Measurements from ENCODE around the gene FARP2. TPM values are rescaled to one million over a fixed set of nuclear protein-coding genes. Genes with fewer than 3 reads are reported as not detected.
"Not testable (repeated sequence)": the region's sequence is repeated elsewhere in the genome, so short reads cannot be mapped to it uniquely, and the experiment has no call there.

FARP2 gene
- total RNA-seq, 1 donor: 41.3 TPM

- TF ChIP-seq, protein P1, sequence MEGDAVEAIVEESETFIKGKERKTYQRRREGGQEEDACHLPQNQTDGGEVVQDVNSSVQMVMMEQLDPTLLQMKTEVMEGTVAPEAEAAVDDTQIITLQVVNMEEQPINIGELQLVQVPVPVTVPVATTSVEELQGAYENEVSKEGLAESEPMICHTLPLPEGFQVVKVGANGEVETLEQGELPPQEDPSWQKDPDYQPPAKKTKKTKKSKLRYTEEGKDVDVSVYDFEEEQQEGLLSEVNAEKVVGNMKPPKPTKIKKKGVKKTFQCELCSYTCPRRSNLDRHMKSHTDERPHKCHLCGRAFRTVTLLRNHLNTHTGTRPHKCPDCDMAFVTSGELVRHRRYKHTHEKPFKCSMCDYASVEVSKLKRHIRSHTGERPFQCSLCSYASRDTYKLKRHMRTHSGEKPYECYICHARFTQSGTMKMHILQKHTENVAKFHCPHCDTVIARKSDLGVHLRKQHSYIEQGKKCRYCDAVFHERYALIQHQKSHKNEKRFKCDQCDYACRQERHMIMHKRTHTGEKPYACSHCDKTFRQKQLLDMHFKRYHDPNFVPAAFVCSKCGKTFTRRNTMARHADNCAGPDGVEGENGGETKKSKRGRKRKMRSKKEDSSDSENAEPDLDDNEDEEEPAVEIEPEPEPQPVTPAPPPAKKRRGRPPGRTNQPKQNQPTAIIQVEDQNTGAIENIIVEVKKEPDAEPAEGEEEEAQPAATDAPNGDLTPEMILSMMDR (IDR thresholded peaks at IDR 0.05; ENCODE audit: extremely low read depth, low read depth, low read length): no peak
- Histone ChIP-seq H3K27me3 (ENCODE audit: insufficient read depth, low read length) (no peaks in the 10 kb centered on the region), H3K4me1 (ENCODE audit: insufficient read depth, low read length) (no peaks in the 10 kb centered on the region), H3K9me3 (ENCODE audit: low read depth, low read length) (no peaks in the 10 kb centered on the region), H3K4me2 (ENCODE audit: insufficient read depth, low read length) (no peak overlapping the region), H4K20me1 (ENCODE audit: insufficient read depth, low read length) (peaks cover 12% of the 10 kb centered on the region), H3K79me2 (ENCODE audit: insufficient read depth, low read length) (peaks cover 44% of the 10 kb centered on the region), H3K4me3 (ENCODE audit: insufficient read depth, low read length) (no peak overlapping the region), H3K27ac (ENCODE audit: low read depth, low read length) (no peak overlapping the region), H3K36me3 (ENCODE audit: insufficient read depth, low read length) (peaks cover 5% of the 10 kb centered on the region), H2AFZ (ENCODE audit: low read length) (no peak overlapping the region)
- DNase-seq (ENCODE audit: insufficient read length, low spot score, missing footprints): no peak
These were observed 34.5 kb downstream of the FARP2 start for GRCh38 chr2:241390301-241391206.

DNA sequence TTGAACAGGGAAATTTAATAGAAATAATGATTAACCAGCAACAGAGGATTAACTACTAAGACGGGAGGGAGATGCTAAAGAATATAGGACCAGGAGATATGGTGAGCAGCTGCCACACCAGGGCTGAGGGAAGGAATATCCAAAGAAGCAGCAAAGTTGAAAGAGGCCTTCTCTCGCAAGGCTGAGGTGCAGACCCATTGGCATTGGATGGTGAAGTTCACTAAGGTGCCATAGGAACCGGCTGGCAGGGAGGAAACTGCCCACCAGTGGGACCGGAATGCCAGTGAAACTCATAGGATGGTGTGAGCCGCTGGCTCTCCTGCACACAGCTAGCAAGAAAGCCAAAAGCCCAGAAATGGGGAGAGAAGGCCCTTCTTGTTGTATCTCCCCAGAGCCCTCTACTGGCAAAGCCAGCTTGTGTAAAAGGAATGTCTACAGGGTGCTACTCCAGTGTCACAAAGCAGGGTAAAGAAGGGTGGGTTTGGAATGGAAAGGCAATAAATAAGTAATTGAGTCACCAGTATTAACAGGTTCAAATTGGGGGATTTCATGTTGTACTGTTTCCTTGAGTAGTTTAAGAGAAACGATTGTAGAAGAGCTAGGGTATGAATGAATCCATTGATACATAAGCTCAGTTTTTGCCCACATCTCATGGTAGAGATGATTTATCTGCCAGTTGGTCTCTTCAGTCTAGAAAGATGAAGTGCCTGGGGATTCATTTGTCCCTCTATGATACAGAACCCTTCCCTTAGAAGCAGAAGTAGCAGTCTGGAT lies 36.0 kb downstream of the FARP2 start:
- H3K4me1 ChIP-seq (ENCODE audit: insufficient read depth, low read length): no peaks in the 10 kb centered on the region
- no peaks in the 10 kb centered on the region for H3K9me3 ChIP-seq (ENCODE audit: low read depth, low read length)
- no peak overlapping the region for H3K4me3 ChIP-seq (ENCODE audit: insufficient read depth, low read length)
- H3K79me2 ChIP-seq (ENCODE audit: insufficient read depth, low read length): peaks cover 31% of the 10 kb centered on the region
- H4K20me1 ChIP-seq (ENCODE audit: insufficient read depth, low read length): peaks cover 7% of the 10 kb centered on the region
- TF ChIP-seq, protein P1 (IDR thresholded peaks at IDR 0.05; ENCODE audit: extremely low read depth, low read depth, low read length): peak; percentile 53
- no peak overlapping the region for H3K4me2 ChIP-seq (ENCODE audit: insufficient read depth, low read length)
- peak; percentile 73 for DNase-seq (ENCODE audit: insufficient read length, low spot score, missing footprints)
- H3K36me3 ChIP-seq (ENCODE audit: insufficient read depth, low read length): peaks cover 6% of the 10 kb centered on the region
- H2AFZ ChIP-seq (ENCODE audit: low read length): no peak overlapping the region
- H3K27me3 ChIP-seq (ENCODE audit: insufficient read depth, low read length): no peaks in the 10 kb centered on the region
- H3K27ac ChIP-seq (ENCODE audit: low read depth, low read length): no peak overlapping the region

DNA sequence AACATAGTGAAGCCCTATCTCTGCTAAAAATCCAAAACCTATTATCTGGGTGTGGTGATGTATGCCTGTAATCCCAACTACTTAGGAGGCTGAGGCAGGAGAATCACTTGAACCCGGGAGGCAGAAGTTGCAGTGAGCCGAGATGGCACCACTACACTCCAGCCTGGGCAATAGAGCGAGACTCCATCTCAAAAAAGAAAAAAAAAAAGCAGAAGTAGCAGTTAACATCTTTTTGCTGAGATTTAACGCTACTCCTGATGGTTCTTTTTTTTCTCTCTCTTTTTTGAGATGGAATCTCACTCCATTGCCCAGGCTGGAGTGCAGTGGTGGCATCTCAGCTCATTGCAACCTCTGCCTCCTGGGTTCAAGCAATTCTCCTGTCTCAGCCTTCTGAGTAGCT lies 36.7 kb downstream of the FARP2 start:
- H3K36me3 ChIP-seq (ENCODE audit: insufficient read depth, low read length); H4K20me1 ChIP-seq (ENCODE audit: insufficient read depth, low read length); H3K9me3 ChIP-seq (ENCODE audit: low read depth, low read length); H3K27me3 ChIP-seq (ENCODE audit: insufficient read depth, low read length); H2AFZ ChIP-seq (ENCODE audit: low read length); H3K4me1 ChIP-seq (ENCODE audit: insufficient read depth, low read length); H3K4me3 ChIP-seq (ENCODE audit: insufficient read depth, low read length); H3K27ac ChIP-seq (ENCODE audit: low read depth, low read length); DNase-seq (ENCODE audit: insufficient read length, low spot score, missing footprints); H3K4me2 ChIP-seq (ENCODE audit: insufficient read depth, low read length): not testable (repeated sequence)
- peaks cover 33% of the 10 kb centered on the region for H3K79me2 ChIP-seq (ENCODE audit: insufficient read depth, low read length)

DNA sequence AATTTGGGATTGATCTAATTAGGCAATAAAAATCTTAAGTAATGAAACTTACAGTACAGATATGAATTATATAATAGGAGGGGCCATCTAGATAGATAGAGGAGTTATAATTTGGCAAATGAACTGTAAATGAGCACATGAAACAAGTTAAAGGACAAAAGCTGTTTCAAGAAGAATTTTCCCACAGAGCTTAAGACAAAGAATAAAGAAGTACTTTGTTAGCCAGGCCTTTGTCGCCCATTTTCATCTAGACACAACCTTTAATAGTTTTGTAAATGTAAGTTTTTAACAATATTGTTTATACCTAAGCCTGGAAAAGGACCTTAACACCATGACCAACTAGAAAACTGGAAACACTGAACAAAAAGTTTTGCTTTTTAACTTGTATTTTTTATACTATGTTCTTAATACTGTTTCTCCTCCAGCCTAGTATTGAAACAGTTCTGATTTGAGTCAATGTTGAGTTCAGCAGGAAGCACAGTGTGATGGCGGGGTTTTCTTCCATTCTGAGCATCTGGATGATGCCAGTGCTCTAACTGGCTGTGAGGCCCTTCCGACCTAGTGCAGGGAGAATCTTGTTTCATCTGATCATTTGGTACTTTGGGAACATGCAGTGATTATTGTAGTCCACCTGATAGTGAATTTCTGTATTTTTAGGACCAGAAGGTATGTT lies 37.6 kb downstream of the FARP2 start:
- Histone ChIP-seq H4K20me1 (ENCODE audit: insufficient read depth, low read length) (peaks cover 7% of the 10 kb centered on the region), H3K27ac (ENCODE audit: low read depth, low read length) (no peak overlapping the region), H3K9me3 (ENCODE audit: low read depth, low read length) (no peaks in the 10 kb centered on the region), H3K36me3 (ENCODE audit: insufficient read depth, low read length) (peaks cover 6% of the 10 kb centered on the region), H3K27me3 (ENCODE audit: insufficient read depth, low read length) (no peaks in the 10 kb centered on the region), H3K4me1 (ENCODE audit: insufficient read depth, low read length) (no peaks in the 10 kb centered on the region), H3K4me3 (ENCODE audit: insufficient read depth, low read length) (no peak overlapping the region), H3K4me2 (ENCODE audit: insufficient read depth, low read length) (no peak overlapping the region), H3K79me2 (ENCODE audit: insufficient read depth, low read length) (peaks cover 33% of the 10 kb centered on the region), H2AFZ (ENCODE audit: low read length) (no peak overlapping the region)
- no peak for DNase-seq (ENCODE audit: insufficient read length, low spot score, missing footprints)
- TF ChIP-seq, protein P1 (IDR thresholded peaks at IDR 0.05; ENCODE audit: extremely low read depth, low read depth, low read length): no peak

DNA sequence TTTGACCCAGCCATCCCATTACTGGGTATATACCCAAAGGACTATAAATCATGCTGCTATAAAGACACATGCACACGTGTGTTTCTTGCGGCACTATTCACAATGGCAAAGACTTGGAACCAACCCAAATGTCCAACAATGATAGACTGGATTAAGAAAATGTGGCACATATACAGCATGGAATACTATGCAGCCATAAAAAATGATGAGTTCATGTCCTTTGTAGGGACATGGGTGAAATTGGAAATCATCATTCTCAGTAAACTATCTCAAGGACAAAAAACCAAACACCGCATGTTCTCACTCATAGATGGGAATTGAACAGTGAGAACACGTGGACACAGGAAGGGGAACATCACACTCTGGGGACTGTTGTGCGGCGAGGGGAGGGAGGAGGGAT lies 40.7 kb downstream of the FARP2 start:
- peaks cover 42% of the 10 kb centered on the region for H3K79me2 ChIP-seq (ENCODE audit: insufficient read depth, low read length)
- DNase-seq (ENCODE audit: insufficient read length, low spot score, missing footprints); H3K27me3 ChIP-seq (ENCODE audit: insufficient read depth, low read length); H4K20me1 ChIP-seq (ENCODE audit: insufficient read depth, low read length); H3K36me3 ChIP-seq (ENCODE audit: insufficient read depth, low read length); H3K9me3 ChIP-seq (ENCODE audit: low read depth, low read length); H3K4me1 ChIP-seq (ENCODE audit: insufficient read depth, low read length); H3K4me3 ChIP-seq (ENCODE audit: insufficient read depth, low read length); H2AFZ ChIP-seq (ENCODE audit: low read length); H3K4me2 ChIP-seq (ENCODE audit: insufficient read depth, low read length); H3K27ac ChIP-seq (ENCODE audit: low read depth, low read length): not testable (repeated sequence)
